SK-N-DZ (cell line): ENCODE results near the gene ELMOD3.

Experiments
- small RNA-seq, 2 experiments: library from RNA; depleted of rRNA; stranded (forward); fragments of <200 nt; gene quantifications; one replicate each; pipeline ENCODE3, GENCODE V24; 2014

The ELMOD3 gene

Small RNAs within 50 kb of the gene (small RNA-seq; reads per million reads assigned to genes)
- gene AC062037.1 = 0 reads per million in 2 experiments
- gene AC062037.2 = 0 reads per million in 2 experiments
- gene RF00019 = 0 reads per million in 2 experiments
- 0 reads per million in 2 experiments for gene RN7SL113P
